Activated gamma-delta T cell treated with anti-CD3 and anti-CD28 coated beads, Interleukin-2, amount 50 U/mL, for 16 hours (primary cell): Measurements from ENCODE around the gene TAF1L.
"Not testable (repeated sequence)": the region's sequence is repeated elsewhere in the genome, so short reads cannot be mapped to it uniquely, and the experiment has no call there.

Experiments used
- DNase-seq: peaks from one replicate; pipeline ENCODE4 v3.0.0-alpha.2; 2020; ENCODE audit warnings: low read depth

TAF1L gene

GRCh38 chr9:32635362-32635761 is at the start of gene TAF1L:
Gene TAF1L (minus strand): TSS chr9:32635669. CDS start chr9:32635579, 90 bp downstream.
- no peak for DNase-seq

GRCh38 chr9:32681751-32682150 is 46.3 kb upstream of the TAF1L start:
- no peak for DNase-seq

- no peak for DNase-seq
Measured at GRCh38 chr9:32677931-32678330, 42.5 kb upstream of the TAF1L start.

- DNase-seq: no peak
Measured at GRCh38 chr9:32672469-32672868, 37.0 kb upstream of the TAF1L start.

- DNase-seq: no peak
Measured at GRCh38 chr9:32671333-32671732, 35.9 kb upstream of the TAF1L start.

- no peak for DNase-seq
Measured at GRCh38 chr9:32665101-32665500, 29.6 kb upstream of the TAF1L start.

- DNase-seq: no peak
Measured at GRCh38 chr9:32663741-32664140, 28.3 kb upstream of the TAF1L start.

- DNase-seq: no peak
Measured at GRCh38 chr9:32647671-32648070, 12.2 kb upstream of the TAF1L start.

- DNase-seq: no peak
Measured at GRCh38 chr9:32644698-32645097, 9.2 kb upstream of the TAF1L start.

GRCh38 chr9:32633151-32633550 is 2.3 kb downstream of the TAF1L start:
- not testable (repeated sequence) for DNase-seq

GRCh38 chr9:32631991-32632390 is 3.5 kb downstream of the TAF1L start:
- no peak for DNase-seq

- no peak for DNase-seq
Measured at GRCh38 chr9:32627394-32627954, 8.0 kb downstream of the TAF1L start.

- DNase-seq: no peak
Measured at GRCh38 chr9:32625320-32625719, 10.1 kb downstream of the TAF1L start.

GRCh38 chr9:32622948-32623347 is 12.5 kb downstream of the TAF1L start:
- DNase-seq: no peak

- no peak for DNase-seq
Measured at GRCh38 chr9:32618261-32618660, 17.2 kb downstream of the TAF1L start.

GRCh38 chr9:32606811-32607210 is 28.7 kb downstream of the TAF1L start:
- no peak for DNase-seq

- no peak for DNase-seq
Measured at GRCh38 chr9:32603914-32604852, 31.3 kb downstream of the TAF1L start.

GRCh38 chr9:32599021-32599420 is 36.4 kb downstream of the TAF1L start:
- not testable (repeated sequence) for DNase-seq

GRCh38 chr9:32596936-32597335 is 38.5 kb downstream of the TAF1L start:
- DNase-seq: no peak

GRCh38 chr9:32596096-32596865 is 39.2 kb downstream of the TAF1L start:
- DNase-seq: no peak

- no peak for DNase-seq
Measured at GRCh38 chr9:32590898-32591297, 44.6 kb downstream of the TAF1L start.

GRCh38 chr9:32590476-32590875 is 45.0 kb downstream of the TAF1L start:
- DNase-seq: no peak
